ENCODE measurements around the gene CIBAR2.

GRCh38 chr16:85136213-85136701, 24.0 kb upstream of the CIBAR2 start:
- TF ChIP-seq POLR2A (IDR thresholded peaks at IDR 0.05; ENCODE audit: low read depth): no peak
- peak in 1 of 2 donors; percentile 27 for TF ChIP-seq POLR2AphosphoS5 (IDR thresholded peaks at IDR 0.05)
- no peak for TF ChIP-seq CTCF (IDR thresholded peaks at IDR 0.05)

Data from esophagus muscularis mucosa (tissue), 3 donors.